SK-N-SH treated with all-trans-retinoic acid at 6 μM for 48 hours (cell line): ENCODE results near the gene OPN1LW.

Experiments
- ATAC-seq: fragments of 200-7000 bp; cut with Tn5 transposase; 3 replicates; pipeline ENCODE4 v1.9.1; 2020; ENCODE audit warnings: mild to moderate bottlenecking, moderate library complexity
- BACH2 ChIP-seq: fragments of 250-450 bp; sonication (Bioruptor Pico); IDR thresholded peaks from 2 replicates; pipeline ENCODE4 v1.9.0; 2021; ENCODE audit warnings: mild to moderate bottlenecking, borderline replicate concordance
- CSDC2 ChIP-seq: fragments of 250-450 bp; sonication (Bioruptor Pico); IDR thresholded peaks from 2 replicates; pipeline ENCODE4 v1.5.0; 2020; ENCODE audit warnings: mild to moderate bottlenecking, moderate library complexity
- ESRRG ChIP-seq: fragments of 250-450 bp; sonication (Bioruptor Pico); IDR thresholded peaks from 2 replicates; pipeline ENCODE4 v1.6.1; 2021; ENCODE audit warnings: mild to moderate bottlenecking
- GLIS3 ChIP-seq: fragments of 250-450 bp; sonication (Bioruptor Pico); IDR thresholded peaks from 2 replicates; pipeline ENCODE4 v1.5.0; 2020; ENCODE audit warnings: mild to moderate bottlenecking, moderate library complexity
- ISL1 ChIP-seq: fragments of 250-450 bp; sonication (Bioruptor Pico); IDR thresholded peaks from 2 replicates; pipeline ENCODE4 v2.1.2; 2022; ENCODE audit warnings: mild to moderate bottlenecking, moderate library complexity
- OSR1 ChIP-seq: fragments of 250-450 bp; sonication (Bioruptor Pico); IDR thresholded peaks from 2 replicates; pipeline ENCODE4 v1.8.0; 2022; ENCODE audit warnings: moderate library complexity, mild to moderate bottlenecking, inconsistent platforms
- PATZ1 ChIP-seq: fragments of 250-450 bp; sonication (Bioruptor Pico); IDR thresholded peaks from 2 replicates; pipeline ENCODE4 v1.8.0; 2020; ENCODE audit warnings: mild to moderate bottlenecking, moderate library complexity, borderline replicate concordance
- RARB ChIP-seq: fragments of 250-450 bp; sonication (Bioruptor Pico); IDR thresholded peaks from 2 replicates; pipeline ENCODE4 v1.8.0; 2021; ENCODE audit warnings: mild to moderate bottlenecking, moderate library complexity
- TCF4 ChIP-seq: fragments of 250-450 bp; sonication (Bioruptor Pico); IDR thresholded peaks from 2 replicates; pipeline ENCODE4 v1.8.0; 2021; ENCODE audit warnings: mild to moderate bottlenecking, moderate library complexity, borderline replicate concordance
- TSHZ2 ChIP-seq: fragments of 250-450 bp; sonication (Bioruptor Pico); IDR thresholded peaks from 2 replicates; pipeline ENCODE4 v1.5.0; 2020; ENCODE audit warnings: mild to moderate bottlenecking, moderate library complexity
- ZFP30 ChIP-seq: fragments of 450-650 bp; formaldehyde crosslinking; IDR thresholded peaks from 2 replicates; pipeline ENCODE4 v1.5.0; 2022; ENCODE audit warnings: mild to moderate bottlenecking, moderate library complexity
- ZNF565 ChIP-seq: fragments of 450-650 bp; formaldehyde crosslinking; conservative IDR thresholded peaks from 2 replicates; pipeline ENCODE4 v1.5.0; 2020; ENCODE audit warnings: low read depth, mild to moderate bottlenecking, moderate library complexity
- ZNF70 ChIP-seq: fragments of 450-650 bp; formaldehyde crosslinking; IDR thresholded peaks from 2 replicates; pipeline ENCODE4 v1.5.0; 2020; ENCODE audit warnings: mild to moderate bottlenecking, moderate library complexity
- ZNF8 ChIP-seq: fragments of 450-650 bp; formaldehyde crosslinking; IDR thresholded peaks from 2 replicates; pipeline ENCODE4 v1.5.0; 2020; ENCODE audit warnings: mild to moderate bottlenecking, moderate library complexity
- TF ChIP-seq, protein P1 (sequence below): fragments of 250-450 bp; sonication (Bioruptor Pico); IDR thresholded peaks from 2 replicates; pipeline ENCODE4 v1.5.1; 2021; ENCODE audit warnings: mild to moderate bottlenecking, moderate library complexity
- TF ChIP-seq, protein P2 (sequence below): fragments of 250-450 bp; sonication (Bioruptor Pico); IDR thresholded peaks from 2 replicates; pipeline ENCODE4 v1.8.0; 2021; ENCODE audit warnings: low read depth, mild to moderate bottlenecking, moderate library complexity, borderline replicate concordance

Gene OPN1LW

GRCh38 chrX:154121207-154121606 is 22.8 kb upstream of the OPN1LW start (continued):
- TF ChIP-seq, protein P1, sequence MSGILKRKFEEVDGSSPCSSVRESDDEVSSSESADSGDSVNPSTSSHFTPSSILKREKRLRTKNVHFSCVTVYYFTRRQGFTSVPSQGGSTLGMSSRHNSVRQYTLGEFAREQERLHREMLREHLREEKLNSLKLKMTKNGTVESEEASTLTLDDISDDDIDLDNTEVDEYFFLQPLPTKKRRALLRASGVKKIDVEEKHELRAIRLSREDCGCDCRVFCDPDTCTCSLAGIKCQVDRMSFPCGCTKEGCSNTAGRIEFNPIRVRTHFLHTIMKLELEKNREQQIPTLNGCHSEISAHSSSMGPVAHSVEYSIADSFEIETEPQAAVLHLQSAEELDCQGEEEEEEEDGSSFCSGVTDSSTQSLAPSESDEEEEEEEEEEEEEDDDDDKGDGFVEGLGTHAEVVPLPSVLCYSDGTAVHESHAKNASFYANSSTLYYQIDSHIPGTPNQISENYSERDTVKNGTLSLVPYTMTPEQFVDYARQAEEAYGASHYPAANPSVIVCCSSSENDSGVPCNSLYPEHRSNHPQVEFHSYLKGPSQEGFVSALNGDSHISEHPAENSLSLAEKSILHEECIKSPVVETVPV (CRISPR knock-in tag): no peak
- TF ChIP-seq ESRRG (CRISPR knock-in tag): no peak
- TF ChIP-seq TCF4 (CRISPR knock-in tag): no peak
- no peak for TF ChIP-seq CSDC2 (CRISPR knock-in tag)
- no peak for TF ChIP-seq ISL1 (CRISPR knock-in tag)
- TF ChIP-seq OSR1 (CRISPR knock-in tag): no peak
- TF ChIP-seq RARB: no peak
- TF ChIP-seq GLIS3 (CRISPR knock-in tag): no peak
- no peak for TF ChIP-seq ZNF8 (CRISPR knock-in tag)
- no peak for TF ChIP-seq ZNF70

DNA sequence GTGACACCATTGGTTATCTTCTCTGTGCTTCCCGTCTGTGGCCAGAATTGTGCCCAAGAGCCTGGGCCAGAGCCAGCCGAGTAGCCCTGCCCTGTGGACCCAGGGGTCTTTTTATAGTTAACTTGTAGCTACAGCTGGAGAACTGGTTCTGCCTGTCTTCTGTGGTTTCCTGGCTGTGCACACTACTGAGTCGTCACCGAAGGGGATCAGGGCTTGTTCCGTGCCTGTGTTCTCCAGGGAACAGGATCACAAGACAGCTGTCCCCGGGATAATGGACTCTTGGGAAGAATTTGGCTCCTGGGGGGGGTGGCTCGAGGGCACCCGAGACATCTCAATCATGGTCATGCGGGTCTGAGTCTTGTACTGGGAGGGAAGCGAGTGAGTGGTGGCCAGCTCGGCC is 22.1 kb upstream of the OPN1LW start:
- TF ChIP-seq, protein P1 (CRISPR knock-in tag): no peak
- TF ChIP-seq BACH2 (CRISPR knock-in tag) (no peak), PATZ1 (CRISPR knock-in tag) (no peak), OSR1 (CRISPR knock-in tag) (no peak), ZNF565 (CRISPR knock-in tag) (no peak), TCF4 (CRISPR knock-in tag) (no peak)
- no peak for ATAC-seq

DNA sequence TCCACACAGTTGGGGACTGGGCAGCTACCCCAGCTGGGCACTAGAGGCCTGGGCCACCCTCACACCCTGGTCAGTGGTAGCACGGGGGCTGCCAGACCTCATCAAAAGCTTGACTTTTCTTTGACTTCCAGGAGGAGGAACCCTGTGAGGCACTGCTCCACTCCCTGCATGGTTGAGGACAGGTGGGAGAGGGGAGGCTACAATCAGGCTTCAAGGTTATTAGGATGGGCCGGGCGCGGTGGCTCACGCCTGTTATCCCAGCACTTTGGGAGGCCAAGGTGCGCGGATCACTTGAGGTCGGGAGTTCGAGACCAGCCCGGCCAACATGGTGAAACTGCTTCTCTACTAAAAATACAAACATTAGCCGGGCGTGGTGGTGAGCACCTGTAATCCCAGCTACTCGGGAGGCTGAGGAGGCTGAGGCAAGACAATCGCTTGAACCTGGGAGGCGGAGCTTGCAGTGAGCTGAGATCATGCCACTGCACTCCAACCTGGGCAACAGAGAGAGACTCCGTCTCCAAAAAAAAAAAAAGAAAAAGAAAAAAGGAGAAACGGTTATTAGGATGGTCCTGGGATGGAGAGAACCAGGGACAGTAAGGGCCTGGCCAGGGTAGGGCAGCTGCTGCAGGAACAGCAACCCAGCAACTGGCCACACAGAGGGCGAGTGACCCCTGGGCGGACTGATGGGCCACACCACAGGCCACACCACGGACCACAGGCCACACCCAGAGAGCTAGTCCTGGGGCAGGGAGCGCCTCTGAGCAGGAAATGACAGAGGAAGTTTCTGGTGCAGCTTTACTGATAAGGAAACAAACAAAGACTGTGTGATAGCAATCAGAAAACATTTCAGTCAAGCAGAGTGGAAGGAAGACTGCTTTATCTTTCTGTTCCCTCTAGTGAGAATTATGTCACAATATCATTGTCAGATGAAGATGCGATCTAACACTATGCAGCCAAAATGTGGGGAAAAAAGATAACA is 20.5 kb upstream of the OPN1LW start:
- no peak for ATAC-seq

More for the DNA sequence above, 20.5 kb upstream of the OPN1LW start:
- TF ChIP-seq, protein P1 (CRISPR knock-in tag): no peak
- TF ChIP-seq, protein P2, sequence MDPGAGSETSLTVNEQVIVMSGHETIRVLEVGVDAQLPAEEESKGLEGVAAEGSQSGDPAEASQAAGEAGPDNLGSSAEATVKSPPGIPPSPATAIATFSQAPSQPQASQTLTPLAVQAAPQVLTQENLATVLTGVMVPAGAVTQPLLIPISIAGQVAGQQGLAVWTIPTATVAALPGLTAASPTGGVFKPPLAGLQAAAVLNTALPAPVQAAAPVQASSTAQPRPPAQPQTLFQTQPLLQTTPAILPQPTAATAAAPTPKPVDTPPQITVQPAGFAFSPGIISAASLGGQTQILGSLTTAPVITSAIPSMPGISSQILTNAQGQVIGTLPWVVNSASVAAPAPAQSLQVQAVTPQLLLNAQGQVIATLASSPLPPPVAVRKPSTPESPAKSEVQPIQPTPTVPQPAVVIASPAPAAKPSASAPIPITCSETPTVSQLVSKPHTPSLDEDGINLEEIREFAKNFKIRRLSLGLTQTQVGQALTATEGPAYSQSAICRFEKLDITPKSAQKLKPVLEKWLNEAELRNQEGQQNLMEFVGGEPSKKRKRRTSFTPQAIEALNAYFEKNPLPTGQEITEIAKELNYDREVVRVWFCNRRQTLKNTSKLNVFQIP (CRISPR knock-in tag): no peak
- TF ChIP-seq TSHZ2 (CRISPR knock-in tag) (no peak), ZFP30 (no peak), TCF4 (CRISPR knock-in tag) (no peak)
